DMS53 treated with DMSO at 0.1 percent for 48 hours (cell line): ENCODE data around the gene COL27A1.

Source experiments
- DNase-seq: peaks from one replicate; lab custom pipeline; 2025; ENCODE audit not compliant: unreplicated experiment; lab: John Stamatoyannopoulos, UW

Gene COL27A1

GRCh38 chr9:114238891-114239875 lies 83.8 kb downstream of the COL27A1 start:
- no peak for DNase-seq

- DNase-seq, result no peak
These were observed 84.9 kb downstream of the COL27A1 start for GRCh38 chr9:114240216-114240615.

GRCh38 chr9:114240647-114241558 lies 85.6 kb downstream of the COL27A1 start:
- no peak for DNase-seq

- no peak for DNase-seq
These were observed 87.5 kb downstream of the COL27A1 start for GRCh38 chr9:114242837-114243236.

GRCh38 chr9:114243240-114243639 lies 87.9 kb downstream of the COL27A1 start:
- DNase-seq, result no peak

GRCh38 chr9:114244570-114244969 lies 89.2 kb downstream of the COL27A1 start:
- DNase-seq, result no peak

GRCh38 chr9:114246558-114246957 lies 91.2 kb downstream of the COL27A1 start:
- no peak for DNase-seq

GRCh38 chr9:114247077-114247476 lies 91.7 kb downstream of the COL27A1 start:
- no peak for DNase-seq

GRCh38 chr9:114247491-114247890 lies 92.2 kb downstream of the COL27A1 start:
- no peak for DNase-seq

- no peak for DNase-seq
These were observed 93.0 kb downstream of the COL27A1 start for GRCh38 chr9:114248299-114248707.

GRCh38 chr9:114249424-114250234 lies 94.3 kb downstream of the COL27A1 start:
- DNase-seq, result no peak

GRCh38 chr9:114250235-114250568 lies 94.9 kb downstream of the COL27A1 start:
- no peak for DNase-seq

GRCh38 chr9:114250648-114251047 lies 95.3 kb downstream of the COL27A1 start:
- no peak for DNase-seq

GRCh38 chr9:114252394-114252793 lies 97.1 kb downstream of the COL27A1 start:
- DNase-seq, result no peak

GRCh38 chr9:114256827-114257328 lies 101.5 kb downstream of the COL27A1 start:
- DNase-seq, result no peak

GRCh38 chr9:114258218-114258617 lies 102.9 kb downstream of the COL27A1 start:
- no peak for DNase-seq

GRCh38 chr9:114258866-114259797 lies 103.8 kb downstream of the COL27A1 start:
- no peak for DNase-seq

GRCh38 chr9:114259798-114260523 lies 104.6 kb downstream of the COL27A1 start:
- DNase-seq, result no peak

GRCh38 chr9:114261026-114261425 lies 105.7 kb downstream of the COL27A1 start:
- DNase-seq, result no peak
